GM11168 (cell line): ENCODE results near the gene HOATZ.

Source experiments
- in situ Hi-C: fragments of 300-500 bp; cut with MboI; formaldehyde crosslinking; loops from one replicate; pipeline ENCODE4 v1.12.0; 2022; ENCODE audit warnings: low sequenced_read_pairs; ENCODE audit not compliant: unreplicated experiment

Gene HOATZ

GRCh38 chr11:111542606-111543275 is 28.2 kb downstream of the HOATZ start:
- in situ Hi-C loops = no loop called here

GRCh38 chr11:111548525-111548924 is 33.9 kb downstream of the HOATZ start:
- in situ Hi-C loops = no loop called here

DNA sequence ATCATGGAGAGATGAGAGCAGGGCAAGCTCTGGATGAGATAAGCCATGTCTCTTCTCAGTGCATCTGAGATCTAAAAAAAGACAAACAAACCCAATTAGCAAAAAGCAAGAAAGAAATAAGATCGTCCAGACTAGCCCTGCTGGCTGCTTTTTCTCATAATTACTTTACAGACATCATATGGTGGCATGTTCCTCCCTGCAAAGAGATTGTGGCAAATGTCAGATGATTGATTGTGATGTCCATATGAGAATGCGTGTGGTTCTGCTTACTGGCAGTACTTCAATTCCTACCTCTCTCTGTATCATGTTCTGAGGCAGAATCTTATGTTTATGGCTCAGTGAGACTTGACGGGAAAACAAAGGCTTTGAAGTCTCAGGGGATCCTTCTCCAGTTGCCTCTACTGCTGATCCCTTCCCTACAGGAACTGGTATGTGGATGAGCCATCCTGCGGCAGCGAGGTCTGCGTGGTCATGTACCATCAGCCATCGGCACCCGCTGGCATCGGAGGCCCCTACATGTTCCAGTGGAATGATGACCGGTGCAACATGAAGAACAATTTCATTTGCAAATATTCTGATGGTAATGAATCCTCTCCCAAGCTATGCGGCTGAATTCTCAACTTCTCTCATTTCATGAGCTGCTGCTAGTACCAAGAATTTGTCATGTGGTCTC is 34.8 kb downstream of the HOATZ start:
- in situ Hi-C loops = no loop called here

DNA sequence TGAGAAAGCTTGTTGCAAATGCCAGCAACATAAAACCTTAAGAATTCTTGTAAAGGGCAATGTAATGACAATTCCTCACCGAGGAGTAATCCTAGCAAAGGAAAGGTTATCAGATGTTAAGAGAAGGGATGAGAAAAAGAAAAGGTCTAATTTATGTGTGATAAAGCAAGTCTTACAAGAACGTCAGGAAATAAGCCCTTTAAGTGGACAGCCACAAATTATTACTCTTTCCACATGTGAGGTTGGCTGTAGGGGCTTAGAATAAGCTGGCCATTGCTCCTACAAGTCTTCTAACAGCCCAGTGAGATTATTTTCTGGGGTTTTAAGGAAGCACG is 35.3 kb downstream of the HOATZ start:
- in situ Hi-C loops = no loop called here

DNA sequence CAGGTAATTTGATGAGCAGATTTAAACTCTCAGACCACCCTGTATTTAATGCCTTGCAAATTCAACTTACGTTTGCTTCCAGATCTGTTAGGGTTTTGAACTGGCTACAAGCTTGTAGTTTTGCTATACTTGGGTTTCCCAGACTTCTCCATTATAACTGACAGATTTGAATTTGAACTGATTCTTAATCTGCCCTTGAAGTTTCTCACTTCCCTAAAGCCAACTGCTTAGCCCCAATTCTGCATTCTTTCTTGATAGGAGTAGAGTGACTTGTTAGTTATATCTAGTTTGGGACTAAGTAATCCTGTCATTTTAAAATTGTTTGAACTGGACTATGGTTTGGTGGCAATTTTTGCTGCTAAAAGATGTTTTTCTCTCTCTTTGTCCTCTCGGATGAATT is 35.7 kb downstream of the HOATZ start:
- in situ Hi-C loops = no loop called here

DNA sequence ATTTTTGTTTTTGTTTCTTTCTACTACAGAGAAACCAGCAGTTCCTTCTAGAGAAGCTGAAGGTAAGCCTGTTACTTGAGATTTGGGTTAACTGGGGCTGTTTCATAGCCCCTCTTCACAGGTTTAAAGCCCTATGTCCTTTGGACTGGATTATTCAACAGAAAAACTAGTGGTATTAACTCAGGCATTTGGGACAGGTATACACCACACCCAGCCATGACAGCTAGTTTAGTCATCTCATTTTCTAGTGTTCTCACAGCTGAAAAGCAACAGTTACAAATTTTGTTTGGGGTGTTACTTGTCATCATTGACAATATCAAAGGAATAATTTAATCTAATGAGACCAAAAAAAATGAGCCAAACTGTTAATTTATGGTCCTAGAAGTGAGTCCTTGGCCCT is 40.0 kb downstream of the HOATZ start:
- in situ Hi-C loops = no loop called here

- in situ Hi-C loops = no loop called here
These were observed 40.7 kb downstream of the HOATZ start for GRCh38 chr11:111555255-111555654.

GRCh38 chr11:111557425-111558111 is 43.0 kb downstream of the HOATZ start:
- in situ Hi-C loops = no loop called here

- in situ Hi-C loops = no loop called here
These were observed 45.4 kb downstream of the HOATZ start for GRCh38 chr11:111559800-111560464.

DNA sequence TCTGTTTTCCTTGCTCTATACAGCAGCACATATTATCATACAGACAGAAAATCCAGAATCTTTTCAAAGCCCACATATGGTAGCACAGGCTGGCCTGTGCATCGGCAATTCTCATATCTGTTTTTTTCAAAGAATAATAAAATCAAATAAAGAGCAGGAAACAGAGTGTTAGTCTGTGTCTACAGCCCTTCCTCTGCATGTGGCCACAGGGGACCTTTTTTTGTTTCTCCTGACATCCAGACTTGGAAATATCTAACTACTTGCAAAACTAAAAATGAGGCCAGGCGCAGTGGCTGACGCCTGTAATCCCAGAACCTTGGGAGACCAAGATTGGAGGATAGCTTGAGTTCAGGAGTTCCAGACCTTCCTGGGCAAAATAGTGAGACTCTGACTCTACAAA is 46.2 kb downstream of the HOATZ start:
- in situ Hi-C loops = no loop called here

- in situ Hi-C loops = no loop called here
These were observed 46.7 kb downstream of the HOATZ start for GRCh38 chr11:111561306-111561705.

- in situ Hi-C loops = no loop called here
These were observed 47.3 kb downstream of the HOATZ start for GRCh38 chr11:111561791-111562325.

DNA sequence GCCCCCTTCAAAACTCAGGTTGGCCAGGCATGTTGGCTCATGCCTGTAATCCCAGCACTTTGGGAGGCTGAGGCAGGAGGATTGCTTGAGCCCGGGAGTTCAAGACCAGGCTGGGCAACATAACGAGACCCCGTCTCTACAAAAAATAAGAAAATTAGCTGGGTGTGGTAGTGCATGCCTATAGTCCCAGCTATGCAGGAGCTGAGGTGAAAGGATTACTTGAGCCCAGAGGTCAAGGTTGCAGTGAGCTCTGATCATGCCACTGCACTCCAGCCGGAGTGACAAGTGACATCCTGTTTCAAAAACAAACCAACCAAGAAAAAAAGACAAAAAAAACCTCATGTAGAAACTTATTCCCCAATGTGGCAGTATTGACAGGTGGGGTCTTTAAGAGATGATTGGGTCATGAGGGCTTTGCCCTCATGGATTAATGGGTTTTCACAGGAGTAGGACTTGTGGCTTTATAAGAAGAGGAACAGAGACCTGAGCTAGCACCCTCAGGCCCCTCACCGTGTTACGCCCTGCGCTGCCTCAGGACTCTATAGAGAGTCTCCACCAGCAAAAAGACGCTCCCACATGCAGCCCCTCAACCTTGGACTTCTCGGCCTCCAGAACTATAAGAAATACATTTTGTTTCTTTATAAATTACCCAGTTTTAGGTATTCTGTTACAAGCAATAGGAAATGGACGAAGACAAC is 48.3 kb downstream of the HOATZ start:
- in situ Hi-C loops = no loop called here

- in situ Hi-C loops = no loop called here
These were observed 50.6 kb downstream of the HOATZ start for GRCh38 chr11:111565114-111565720.

GRCh38 chr11:111566324-111566723 is 51.7 kb downstream of the HOATZ start:
- in situ Hi-C loops = no loop called here

DNA sequence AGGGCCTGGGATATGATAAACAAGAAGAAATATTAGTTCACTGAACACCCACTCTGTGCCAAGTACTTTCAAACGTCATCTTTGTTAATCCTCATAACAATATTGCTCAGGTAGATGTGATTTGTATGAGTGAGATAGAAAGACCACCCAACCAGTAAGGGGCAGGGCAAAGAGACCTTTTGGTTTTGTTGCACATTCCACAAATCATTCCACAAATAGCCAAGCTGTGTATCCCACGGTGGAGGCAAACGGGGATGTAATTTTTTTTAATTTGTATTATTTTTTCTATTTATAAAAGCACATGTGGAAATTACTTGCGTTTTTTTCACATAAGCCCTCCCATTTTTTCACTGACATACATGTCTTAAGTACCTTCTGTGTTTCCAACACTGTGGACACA is 54.9 kb downstream of the HOATZ start:
- in situ Hi-C loops = no loop called here

GRCh38 chr11:111570796-111571195 is 56.2 kb downstream of the HOATZ start:
- in situ Hi-C loops = no loop called here

DNA sequence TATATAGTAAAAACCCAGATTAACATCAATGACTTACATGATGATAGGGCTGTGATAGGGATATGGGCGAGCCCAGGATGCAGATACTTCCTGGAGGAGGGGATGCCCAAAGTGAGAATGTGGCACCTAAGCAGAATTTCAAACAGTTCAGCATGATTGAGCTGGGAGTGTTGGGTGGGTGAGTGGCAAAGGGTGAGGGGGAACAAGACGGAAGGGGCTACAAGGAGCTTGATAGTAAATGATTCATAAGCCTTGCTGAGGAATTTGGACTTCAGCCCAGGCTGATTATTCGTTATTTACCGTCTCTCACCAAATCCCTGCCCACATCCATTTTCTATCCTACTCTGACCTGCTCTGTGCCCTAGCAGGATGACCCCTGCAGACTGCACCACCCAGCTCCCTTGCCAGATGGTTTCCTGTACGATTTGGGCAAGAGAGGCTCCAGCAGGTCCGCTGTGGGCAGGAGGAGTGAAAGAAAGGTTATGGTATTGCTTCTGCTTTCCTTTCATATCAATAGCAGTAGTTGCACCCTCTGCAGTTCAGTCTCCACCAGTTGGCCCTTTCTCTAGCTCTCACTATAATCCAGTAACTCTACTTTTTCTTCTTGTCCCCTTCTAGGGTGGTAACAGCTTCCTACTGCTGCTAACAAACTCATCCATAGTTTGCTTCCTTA is 57.4 kb downstream of the HOATZ start:
- in situ Hi-C loops = no loop called here

DNA sequence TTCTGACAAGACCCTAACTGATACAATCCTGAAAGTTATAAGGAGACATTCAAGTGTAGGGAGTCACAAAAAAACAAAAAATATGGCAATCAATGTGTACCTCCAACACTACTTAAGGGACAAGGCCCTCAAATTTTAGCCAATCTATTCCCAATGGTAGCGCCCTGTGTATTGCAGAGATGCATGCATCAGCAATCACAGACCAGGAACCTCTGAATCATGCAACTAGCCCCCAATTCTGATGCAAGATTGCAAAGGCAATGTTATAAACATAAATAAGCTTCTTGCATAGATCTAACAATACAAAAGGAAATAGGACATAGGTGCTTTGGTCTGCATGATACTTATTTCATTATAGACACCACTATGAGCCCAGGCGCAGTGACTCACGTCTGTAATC is 58.0 kb downstream of the HOATZ start:
- in situ Hi-C loops = no loop called here
